Activated naive CD4-positive, alpha-beta T cell treated with anti-CD3 and anti-CD28 coated beads, Interleukin-2, amount 10 ng/mL, durations not matched to agents 7 days and 5 days (primary cell): ENCODE measurements around the gene ABCA13.
A peak's percentile ranks its signal among the peaks of the same experiment; 100 is the strongest.

Source experiments
- CTCF ChIA-PET: fragments of 350-600 bp; sonication (Branson Sonifier 250); formaldehyde crosslinking; loops from one replicate; lab custom pipeline; 2021; ENCODE audit warnings: antibody characterized with exemption; lab: Charles Lee
- DNase-seq: peaks from one replicate; pipeline ENCODE4 v3.0.0-alpha.2; 2020
- H3K27ac Mint-ChIP-seq: one replicate; pipeline ENCODE4 v1.8.0; 2021; ENCODE audit warnings: mild to moderate bottlenecking, moderate library complexity, mixed read lengths
- H3K27me3 Mint-ChIP-seq: one replicate; pipeline ENCODE4 v1.8.0; 2021; ENCODE audit warnings: mild to moderate bottlenecking, mixed read lengths
- H3K36me3 Mint-ChIP-seq: one replicate; pipeline ENCODE4 v1.8.0; 2021; ENCODE audit warnings: mixed read lengths
- H3K4me1 Mint-ChIP-seq: one replicate; pipeline ENCODE4 v1.8.0; 2021; ENCODE audit warnings: mixed read lengths
- H3K4me3 Mint-ChIP-seq: one replicate; pipeline ENCODE4 v1.8.0; 2021; ENCODE audit warnings: mild to moderate bottlenecking, moderate library complexity, mixed read lengths
- H3K9me3 Mint-ChIP-seq: one replicate; pipeline ENCODE4 v1.8.0; 2021; ENCODE audit warnings: mixed read lengths

ABCA13 gene

GRCh38 chr7:48280100-48280499 lies 108.8 kb downstream of the ABCA13 start:
- CTCF ChIA-PET = interaction anchor here (0.7 kb wide), 1 partner anchor 19 kb away, joined by 3 read pairs; no protein-coding TSS in a partner anchor
- Mint-ChIP-seq H3K36me3 (no peaks in the 10 kb centered on the region), H3K4me1 (no peaks in the 10 kb centered on the region), H3K9me3 (no peaks in the 10 kb centered on the region), H3K27me3 (peaks cover 2% of the 10 kb centered on the region), H3K4me3 (no peak overlapping the region), H3K27ac (no peak overlapping the region)
- DNase-seq = no peak

- no peak overlapping the region for H3K27ac Mint-ChIP-seq
- CTCF ChIA-PET = no interaction called here
- H3K36me3 Mint-ChIP-seq = no peaks in the 10 kb centered on the region
- no peak for DNase-seq
- no peaks in the 10 kb centered on the region for H3K4me1 Mint-ChIP-seq
- no peaks in the 10 kb centered on the region for H3K9me3 Mint-ChIP-seq
- no peak overlapping the region for H3K4me3 Mint-ChIP-seq
- peaks cover 14% of the 10 kb centered on the region for H3K27me3 Mint-ChIP-seq
These were observed 114.1 kb downstream of the ABCA13 start for GRCh38 chr7:48285373-48285772.

GRCh38 chr7:48286836-48287235 lies 115.6 kb downstream of the ABCA13 start:
- DNase-seq = no peak
- no peaks in the 10 kb centered on the region for H3K4me1 Mint-ChIP-seq
- H3K27me3 Mint-ChIP-seq = peaks cover 14% of the 10 kb centered on the region
- H3K9me3 Mint-ChIP-seq = no peaks in the 10 kb centered on the region
- no peak overlapping the region for H3K27ac Mint-ChIP-seq
- CTCF ChIA-PET = no interaction called here
- no peak overlapping the region for H3K4me3 Mint-ChIP-seq
- no peaks in the 10 kb centered on the region for H3K36me3 Mint-ChIP-seq

GRCh38 chr7:48289656-48290055 lies 118.4 kb downstream of the ABCA13 start:
- Mint-ChIP-seq H3K4me3 (no peak overlapping the region), H3K27me3 (peaks cover 14% of the 10 kb centered on the region), H3K4me1 (no peaks in the 10 kb centered on the region), H3K27ac (no peak overlapping the region), H3K36me3 (no peaks in the 10 kb centered on the region), H3K9me3 (no peaks in the 10 kb centered on the region)
- no peak for DNase-seq
- CTCF ChIA-PET = interaction anchor here (0.6 kb wide), 1 partner anchor 9 kb away, joined by 3 read pairs; no protein-coding TSS in a partner anchor

- H3K36me3 Mint-ChIP-seq = no peaks in the 10 kb centered on the region
- H3K4me1 Mint-ChIP-seq = no peaks in the 10 kb centered on the region
- no peak overlapping the region for H3K27ac Mint-ChIP-seq
- no peaks in the 10 kb centered on the region for H3K9me3 Mint-ChIP-seq
- CTCF ChIA-PET = no interaction called here
- DNase-seq = no peak
- H3K27me3 Mint-ChIP-seq = peaks cover 3% of the 10 kb centered on the region
- H3K4me3 Mint-ChIP-seq = no peak overlapping the region
These were observed 121.7 kb downstream of the ABCA13 start for GRCh38 chr7:48292949-48293348.

- CTCF ChIA-PET = interaction anchor here (0.7 kb wide), 1 partner anchor 138 kb away, joined by 4 read pairs; no protein-coding TSS in a partner anchor
- DNase-seq = no peak
- Mint-ChIP-seq H3K9me3 (no peaks in the 10 kb centered on the region), H3K4me1 (no peaks in the 10 kb centered on the region), H3K36me3 (no peaks in the 10 kb centered on the region), H3K27ac (no peak overlapping the region), H3K4me3 (no peak overlapping the region), H3K27me3 (peaks cover under 1% of the 10 kb centered on the region)
These were observed 124.2 kb downstream of the ABCA13 start for GRCh38 chr7:48295296-48295971.

GRCh38 chr7:48296966-48297365 lies 125.7 kb downstream of the ABCA13 start:
- no peaks in the 10 kb centered on the region for H3K9me3 Mint-ChIP-seq
- no peak for DNase-seq
- H3K36me3 Mint-ChIP-seq = no peaks in the 10 kb centered on the region
- H3K4me3 Mint-ChIP-seq = no peak overlapping the region
- H3K4me1 Mint-ChIP-seq = no peaks in the 10 kb centered on the region
- no peak overlapping the region for H3K27ac Mint-ChIP-seq
- H3K27me3 Mint-ChIP-seq = peaks cover 4% of the 10 kb centered on the region
- CTCF ChIA-PET = no interaction called here

- H3K27me3 Mint-ChIP-seq = peaks cover 4% of the 10 kb centered on the region
- H3K4me1 Mint-ChIP-seq = no peaks in the 10 kb centered on the region
- no peaks in the 10 kb centered on the region for H3K9me3 Mint-ChIP-seq
- no peaks in the 10 kb centered on the region for H3K36me3 Mint-ChIP-seq
- no peak overlapping the region for H3K27ac Mint-ChIP-seq
- no peak for DNase-seq
- H3K4me3 Mint-ChIP-seq = no peak overlapping the region
- CTCF ChIA-PET = interaction anchor here (0.8 to 2.4 kb wide), 8 partner anchors 9 to 1492 kb away, joined by 3 to 7 read pairs (median 3); no protein-coding TSS in a partner anchor
These were observed 127.5 kb downstream of the ABCA13 start for GRCh38 chr7:48298779-48299178.

- Mint-ChIP-seq H3K27me3 (peaks cover 4% of the 10 kb centered on the region), H3K9me3 (no peaks in the 10 kb centered on the region)
- CTCF ChIA-PET = interaction anchor here (0.7 to 2.4 kb wide), 9 partner anchors 10 to 1492 kb away, joined by 3 to 7 read pairs (median 3); no protein-coding TSS in a partner anchor
These were observed 128.4 kb downstream of the ABCA13 start for GRCh38 chr7:48299580-48300169.

GRCh38 chr7:48300301-48300700 lies 129.0 kb downstream of the ABCA13 start:
- Mint-ChIP-seq H3K27ac (no peak overlapping the region), H3K4me1 (no peaks in the 10 kb centered on the region), H3K36me3 (no peaks in the 10 kb centered on the region), H3K27me3 (peaks cover 5% of the 10 kb centered on the region), H3K4me3 (no peak overlapping the region), H3K9me3 (no peaks in the 10 kb centered on the region)
- CTCF ChIA-PET = interaction anchor here (0.7 to 2.4 kb wide), 3 partner anchors 15 to 1491 kb away, joined by 3 to 7 read pairs (median 6); no protein-coding TSS in a partner anchor
- no peak for DNase-seq

More at GRCh38 chr7:48299580-48300169, 128.4 kb downstream of the ABCA13 start:
- Mint-ChIP-seq H3K27ac (no peak overlapping the region), H3K4me3 (no peak overlapping the region), H3K4me1 (no peaks in the 10 kb centered on the region), H3K36me3 (no peaks in the 10 kb centered on the region)
- DNase-seq = peak; percentile 62

GRCh38 chr7:48301201-48301600 lies 129.9 kb downstream of the ABCA13 start:
- Mint-ChIP-seq H3K4me3 (no peak overlapping the region), H3K4me1 (no peaks in the 10 kb centered on the region)
- CTCF ChIA-PET = no interaction called here

GRCh38 chr7:48304641-48305040 lies 133.4 kb downstream of the ABCA13 start:
- peaks cover 8% of the 10 kb centered on the region for H3K27me3 Mint-ChIP-seq
- no peak overlapping the region for H3K4me3 Mint-ChIP-seq
- H3K4me1 Mint-ChIP-seq = no peaks in the 10 kb centered on the region
- DNase-seq = no peak
- CTCF ChIA-PET = no interaction called here
- H3K36me3 Mint-ChIP-seq = no peaks in the 10 kb centered on the region
- H3K9me3 Mint-ChIP-seq = no peaks in the 10 kb centered on the region
- H3K27ac Mint-ChIP-seq = no peak overlapping the region

More at GRCh38 chr7:48301201-48301600, 129.9 kb downstream of the ABCA13 start:
- H3K36me3 Mint-ChIP-seq = no peaks in the 10 kb centered on the region
- DNase-seq = no peak
- H3K9me3 Mint-ChIP-seq = no peaks in the 10 kb centered on the region
- H3K27ac Mint-ChIP-seq = no peak overlapping the region
- H3K27me3 Mint-ChIP-seq = peaks cover 8% of the 10 kb centered on the region

GRCh38 chr7:48305661-48306060 lies 134.4 kb downstream of the ABCA13 start:
- no peaks in the 10 kb centered on the region for H3K9me3 Mint-ChIP-seq
- H3K4me3 Mint-ChIP-seq = no peak overlapping the region

GRCh38 chr7:48307041-48307714 lies 135.9 kb downstream of the ABCA13 start:
- no peak overlapping the region for H3K4me3 Mint-ChIP-seq
- CTCF ChIA-PET = no interaction called here
- no peaks in the 10 kb centered on the region for H3K9me3 Mint-ChIP-seq
- no peaks in the 10 kb centered on the region for H3K4me1 Mint-ChIP-seq
- H3K27ac Mint-ChIP-seq = no peak overlapping the region
- H3K36me3 Mint-ChIP-seq = no peaks in the 10 kb centered on the region
- H3K27me3 Mint-ChIP-seq = peaks cover 4% of the 10 kb centered on the region
- DNase-seq = no peak

More at GRCh38 chr7:48305661-48306060, 134.4 kb downstream of the ABCA13 start:
- CTCF ChIA-PET = no interaction called here
- DNase-seq = no peak
- H3K36me3 Mint-ChIP-seq = no peaks in the 10 kb centered on the region
- H3K4me1 Mint-ChIP-seq = no peaks in the 10 kb centered on the region
- peaks cover 5% of the 10 kb centered on the region for H3K27me3 Mint-ChIP-seq
- no peak overlapping the region for H3K27ac Mint-ChIP-seq
